K562 (cell line): ENCODE results near the gene HCN4. TPM values are rescaled to one million over a fixed set of nuclear protein-coding genes. Genes with fewer than 3 reads are reported as not detected.

Source experiments
- ATAC-seq: fragments of 200-7000 bp; cut with Tn5 transposase; 3 replicates; pipeline ENCODE4 v1.9.1; 2020; ENCODE audit warnings: moderate library complexity
- BruUV-seq: library from RNA; stranded (reverse); fragments of 400-500 nt; replicated peaks from 2 replicates; lab custom pipeline; 2021; lab: Mats Ljungman, UMichigan
- CTCF ChIA-PET: fragments of 300-600 bp; formaldehyde crosslinking; extraction: SDS; loops from one replicate; lab custom pipeline; 2021; ENCODE audit warnings: low intra/inter-chr PET ratio; lab: Yijun Ruan, JAX
- POLR2A ChIA-PET: fragments of 300-600, 350-650 bp; sonication (Branson Sonifier 250); formaldehyde crosslinking; extraction: SDS; loops from one replicate; lab custom pipeline; 2021; ENCODE audit warnings: antibody characterized with exemption, inconsistent platforms; lab: Yijun Ruan, JAX
- DNase-seq, 4 experiments: peaks; one replicate each; pipeline versions ENCODE4 v3.0.0 to v3.0.0-alpha.2; 2011 to 2018; ENCODE audit warnings: low spot score in 3 of 4, mixed read lengths in 3 of 4; ENCODE audit errors: extremely low read depth in 1 of 4
- FAIRE-seq: peaks from 2 replicates; lab custom pipeline; 2011; peaks lifted over from hg19 to GRCh38; lab: Jason Lieb, UNC
- H2AFZ ChIP-seq: 2 replicates; pipeline ENCODE4 v1.6.0; 2011; ENCODE audit warnings: low read depth, low read length, control low read depth, inconsistent platforms
- H3K27ac ChIP-seq: fragments of 200-600 bp; 3 replicates; pipeline ENCODE4 v1.8.0; 2011; ENCODE audit warnings: low read depth, mild to moderate bottlenecking, control low read depth, inconsistent platforms, low read length, moderate library complexity, mixed read lengths; ENCODE audit errors: extremely low read depth
- H3K27me3 ChIP-seq, 2 experiments: fragments of 300-600 bp in 1 of 2; 2 replicates in 1 of 2; 3 replicates in 1 of 2; pipeline versions ENCODE4 v1.6.0 to v1.8.0; 2011; ENCODE audit warnings: inconsistent platforms in 2 of 2, low read length in 2 of 2, mild to moderate bottlenecking in 1 of 2, mixed read lengths in 1 of 2, moderate library complexity in 1 of 2; ENCODE audit not compliant: control insufficient read depth in 2 of 2, insufficient read depth in 2 of 2
- H3K36me3 ChIP-seq: fragments of 300-600 bp; 3 replicates; pipeline ENCODE4 v1.8.0; 2011; ENCODE audit warnings: mild to moderate bottlenecking, low read length, inconsistent platforms; ENCODE audit not compliant: control insufficient read depth, insufficient read depth
- H3K4me1 ChIP-seq, 2 experiments: fragments of 200-600 bp in 1 of 2; replicated peaks in 1 of 2; 2 replicates in 1 of 2; 3 replicates in 1 of 2; pipeline versions ENCODE4 v1.5.1 to v1.8.0; 2011; ENCODE audit warnings: inconsistent platforms in 2 of 2, low read length in 2 of 2, mild to moderate bottlenecking in 1 of 2, mixed read lengths in 1 of 2, moderate library complexity in 1 of 2; ENCODE audit not compliant: control insufficient read depth in 2 of 2, insufficient read depth in 2 of 2
- H3K4me2 ChIP-seq: 2 replicates; pipeline ENCODE4 v1.6.1; 2011; ENCODE audit warnings: low read length, control low read depth, inconsistent platforms, mixed read lengths; ENCODE audit not compliant: insufficient read depth
- H3K4me3 ChIP-seq: fragments of 200-600 bp; sonication (generic), shearing (Covaris generic); 2 replicates; pipeline ENCODE4 v1.5.1; 2016; ENCODE audit warnings: control low read depth, inconsistent platforms
- H3K79me2 ChIP-seq: fragments of 200-600 bp; 3 replicates; pipeline ENCODE4 v1.8.0; 2011; ENCODE audit warnings: low read length, inconsistent platforms; ENCODE audit not compliant: control insufficient read depth, insufficient read depth
- H3K9ac ChIP-seq, 2 experiments: 2 replicates each; pipeline versions ENCODE4 v1.6.0 to v1.6.1; 2011; ENCODE audit warnings: low read depth in 2 of 2, low read length in 2 of 2, control low read depth in 1 of 2, inconsistent platforms in 1 of 2, mild to moderate bottlenecking in 1 of 2, mixed read lengths in 1 of 2; ENCODE audit not compliant: insufficient read depth in 1 of 2
- H3K9me1 ChIP-seq: one replicate; pipeline ENCODE4 v1.6.0; 2011; ENCODE audit warnings: inconsistent platforms, mild to moderate bottlenecking, low read length, moderate library complexity; ENCODE audit not compliant: control insufficient read depth, insufficient read depth
- H3K9me3 ChIP-seq: replicated peaks from 2 replicates; pipeline ENCODE4 v1.5.1; 2011; ENCODE audit warnings: low read depth, low read length, inconsistent platforms; ENCODE audit not compliant: control insufficient read depth, insufficient read depth
- H4K20me1 ChIP-seq: replicated peaks from 2 replicates; pipeline ENCODE4 v1.6.1; 2011; ENCODE audit warnings: low read length, inconsistent platforms, mixed read lengths; ENCODE audit not compliant: control insufficient read depth, insufficient read depth
- BRF1 ChIP-seq: IDR thresholded peaks from 3 replicates; pipeline ENCODE4 v1.6.1; 2011; ENCODE audit warnings: borderline replicate concordance, mild to moderate bottlenecking; ENCODE audit not compliant: insufficient read length; ENCODE audit errors: extremely low read depth
- CBX5 ChIP-seq: IDR thresholded peaks from 2 replicates; pipeline ENCODE4 v1.6.1; 2014; ENCODE audit warnings: low read depth, borderline replicate concordance
- CTCFL ChIP-seq: IDR thresholded peaks from 2 replicates; pipeline ENCODE4 v1.6.1; 2011; ENCODE audit warnings: borderline replicate concordance, low read depth, mild to moderate bottlenecking, moderate library complexity, low read length; ENCODE audit not compliant: insufficient read depth, poor library complexity, severe bottlenecking
- DDX20 ChIP-seq: fragments of 450-650 bp; IDR thresholded peaks from 2 replicates; pipeline ENCODE4 v1.6.1; 2016; ENCODE audit warnings: missing genetic modification characterization, low read depth, mild to moderate bottlenecking, missing compliant biosample characterization, moderate library complexity
- ETV6 ChIP-seq, 3 experiments: fragments of 150-350 bp in 1 of 3; sonication (generic) in 1 of 3; formaldehyde crosslinking in 1 of 3; IDR thresholded peaks; 2 replicates each; pipeline versions ENCODE4 v1.6.1 to v1.8.0; 2014 to 2022; ENCODE audit warnings: borderline replicate concordance in 2 of 3, low read depth in 2 of 3, antibody characterized with exemption in 1 of 3, low read length in 1 of 3, mild to moderate bottlenecking in 1 of 3, missing genetic modification reagents in 1 of 3
- FOXJ2 ChIP-seq: fragments of 200-800 bp; sonication (Bioruptor generic); IDR thresholded peaks from 2 replicates; pipeline ENCODE4 v1.6.1; 2016; ENCODE audit warnings: missing genetic modification characterization, missing compliant biosample characterization
- GATAD2A ChIP-seq: fragments of 450-650 bp; IDR thresholded peaks from 2 replicates; pipeline ENCODE4 v1.6.1; 2017
- HCFC1 ChIP-seq: IDR thresholded peaks from 2 replicates; pipeline ENCODE4 v1.6.1; 2012; ENCODE audit warnings: low read depth, low read length, improper control_type of control experiment
- KDM5B ChIP-seq: fragments of 200-600 bp; sonication (generic); IDR thresholded peaks from 2 replicates; pipeline ENCODE4 v1.6.1; 2012; ENCODE audit warnings: low read depth, mild to moderate bottlenecking, moderate library complexity, low read length, control low read depth, inconsistent platforms; ENCODE audit not compliant: insufficient replicate concordance
- MLLT1 ChIP-seq, 2 experiments: fragments of 450-650 bp; IDR thresholded peaks; 2 replicates each; pipeline ENCODE4 v1.6.1; 2016
- NKRF ChIP-seq: fragments of 450-650 bp; IDR thresholded peaks from 2 replicates; pipeline ENCODE4 v1.6.1; 2016; ENCODE audit warnings: borderline replicate concordance
- TCF7L2 ChIP-seq: fragments of 150-350 bp; IDR thresholded peaks from 2 replicates; pipeline ENCODE4 v1.6.1; 2016; ENCODE audit warnings: low read depth, mild to moderate bottlenecking, low read length, moderate library complexity
- TEAD2 ChIP-seq: fragments of 450-650 bp; IDR thresholded peaks from 2 replicates; pipeline ENCODE4 v1.6.1; 2016; ENCODE audit warnings: missing genetic modification characterization, control low read depth, missing compliant biosample characterization
- ZNF212 ChIP-seq: fragments of 450-650 bp; formaldehyde crosslinking; IDR thresholded peaks from 2 replicates; pipeline ENCODE4 v1.4.0; 2020; ENCODE audit warnings: mild to moderate bottlenecking
- ZNF263 ChIP-seq: sonication (generic); formaldehyde crosslinking; IDR thresholded peaks from 2 replicates; pipeline ENCODE4 v1.8.0; 2022; ENCODE audit warnings: mild to moderate bottlenecking, missing genetic modification reagents, borderline replicate concordance
- WGBS: fragments of 100-300 bp; shearing (Covaris generic); methylation state at CpG from one replicate; pipeline ENCODE4 v1.1.6; 2016; ENCODE audit warnings: low coverage, mixed read lengths; ENCODE audit not compliant: insufficient coverage; ENCODE audit errors: missing lambda C conversion rate; 5-methylcytosine and 5-hydroxymethylcytosine counted together
- in situ Hi-C: fragments of 300-500 bp; cut with MboI; formaldehyde crosslinking; loops from 4 replicates; pipeline ENCODE4 v1.15.0; 2018; ENCODE audit warnings: inconsistent platforms, mixed read lengths
- intact Hi-C: fragments of 100-400 bp; cut with micrococcal nuclease; formaldehyde crosslinking; loops from 2 replicates; pipeline ENCODE4 v1.14.2; 2022
- polyA plus RNA-seq, 8 experiments: library from polyadenylated mRNA; depleted of rRNA in 4 of 8; stranded (reverse) in 5 of 8; unstranded in 3 of 8; fragments of >200 nt; fragmentation: Nextera tagmentation in 2 of 8; fragmentation: Illumina TruSeq in 1 of 8; extraction: Ambion mirVana in 2 of 8; extraction: Trizol in 1 of 8; gene quantifications; 2 replicates each; pipeline versions ENCODE4 v1.2.1 to v1.2.3, GENCODE V29; 2011 to 2014; ENCODE audit warnings: inconsistent platforms in 1 of 8, missing spikeins in 1 of 8
- total RNA-seq, 7 experiments: library from RNA; depleted of rRNA in 6 of 7; stranded (reverse); fragments of >200 nt in 6 of 7; fragmentation: Illumina TruSeq in 2 of 7; extraction: Trizol in 2 of 7; gene quantifications; 2 replicates each; pipeline versions ENCODE4 v1.2.1 to v1.2.3, GENCODE V29; 2011 to 2021; ENCODE audit warnings: low replicate concordance in 1 of 7

The HCN4 gene
- total and polyA plus RNA-seq, 9 of the 15 experiments (the other 6 are each of a cell fraction or from before 2014, with no cell fraction given): not detected

- no peak overlapping the region for H3K27ac ChIP-seq
- ATAC-seq (no peak), FAIRE-seq (no peak)
- no peaks in the 10 kb centered on the region for H3K9me1 ChIP-seq
- in situ Hi-C loops (no loop called here), intact Hi-C loops (no loop called here)
- H3K79me2 ChIP-seq: no peaks in the 10 kb centered on the region
- 7% methylated on average over 21 of the region's 44 CpGs for WGBS
- H3K36me3 ChIP-seq: no peaks in the 10 kb centered on the region
- H3K27me3 ChIP-seq: peaks cover 7 to 58% of the 10 kb centered on the region in 2 experiments; a peak in 3 of 5 replicates
- TF ChIP-seq MLLT1 (IDR thresholded peaks at IDR 0.05): no peak
- TF ChIP-seq ZNF212 (CRISPR knock-in tag): no peak
- TF ChIP-seq GATAD2A: no peak
- TF ChIP-seq NKRF: no peak
- no peak for TF ChIP-seq HCFC1
- TF ChIP-seq CTCFL: no peak
- no peak for TF ChIP-seq ZNF263 (CRISPR knock-in tag)
- no peak for TF ChIP-seq TCF7L2
- TF ChIP-seq CBX5: no peak
- no peak for TF ChIP-seq TEAD2 (tag)
- TF ChIP-seq KDM5B: no peak
- no peak for TF ChIP-seq BRF1
- no peak for TF ChIP-seq FOXJ2 (tag)
- TF ChIP-seq ETV6 (IDR thresholded peaks at IDR 0.05; ENCODE audit: borderline replicate concordance in 1 of 2, low read depth in 2 of 2, low read length in 1 of 2): no peak
- TF ChIP-seq ETV6 (CRISPR knock-in tag; IDR thresholded peaks at IDR 0.05; ENCODE audit: borderline replicate concordance): no peak
- no peak for TF ChIP-seq DDX20
- TF ChIP-seq, all 486 proteins: peak for 0
- POLR2A ChIA-PET: no interaction called here
- BruUV-seq: no TSS peak
- Histone ChIP-seq H3K4me1 (peaks cover 0 to 16% of the 10 kb centered on the region in 2 experiments; a peak in 2 of 5 replicates), H3K4me2 (no peak overlapping the region), H3K4me3 (no peak overlapping the region), H3K9ac (no peak overlapping the region; a peak in 1 of 4 replicates), H2AFZ (no peak overlapping the region), H3K9me3 (no peaks in the 10 kb centered on the region), H4K20me1 (0 out of 2 replicates have a peak, but pooled peaks cover 9% of the 10 kb centered on the region)
- DNase-seq: no peak
- CTCF ChIA-PET: no interaction called here
These were observed 466 bp upstream of the HCN4 start for GRCh38 chr15:73369154-73369694.
